ENCODE measurements around the gene ANGPTL8.

GRCh38 chr19:11214387-11214786, 25.0 kb upstream of the ANGPTL8 start:
- TF ChIP-seq POLR2A (IDR thresholded peaks at IDR 0.05; ENCODE audit: low read length), result no peak
- no peak for TF ChIP-seq GATA1 (IDR thresholded peaks at IDR 0.05; ENCODE audit: low read depth, low read length)
